NOMO-1 (cell line): ENCODE results near the gene SRBD1.
"Not testable (repeated sequence)": the region's sequence is repeated elsewhere in the genome, so short reads cannot be mapped to it uniquely, and the experiment has no call there.

ENCODE experiments used
- DNase-seq, 2 experiments: peaks; one replicate each; lab custom pipeline; 2025; ENCODE audit not compliant: unreplicated experiment in 2 of 2; lab: John Stamatoyannopoulos, UW

Gene SRBD1

GRCh38 chr2:45436456-45436855 lies 174.6 kb downstream of the SRBD1 start:
- no peak for DNase-seq

DNA sequence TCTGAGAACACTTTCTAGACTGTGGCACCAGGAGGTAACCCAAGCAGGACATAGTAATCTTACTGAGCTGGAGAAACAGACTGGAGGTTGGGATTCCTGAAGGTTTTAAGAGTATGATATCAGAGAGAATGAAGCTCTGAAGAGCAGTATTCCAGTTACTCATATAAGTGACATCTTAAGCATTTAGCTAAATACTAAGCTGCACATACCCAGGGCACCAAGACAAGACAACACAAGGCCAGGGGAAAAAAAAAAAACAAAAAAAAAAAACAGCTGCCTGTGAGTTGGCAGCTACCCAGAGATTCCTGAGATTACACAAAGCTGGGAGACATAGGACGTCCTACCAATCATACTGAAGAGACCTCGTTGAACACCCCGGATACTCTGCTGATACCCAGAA lies 175.8 kb downstream of the SRBD1 start:
- no peak for DNase-seq

DNA sequence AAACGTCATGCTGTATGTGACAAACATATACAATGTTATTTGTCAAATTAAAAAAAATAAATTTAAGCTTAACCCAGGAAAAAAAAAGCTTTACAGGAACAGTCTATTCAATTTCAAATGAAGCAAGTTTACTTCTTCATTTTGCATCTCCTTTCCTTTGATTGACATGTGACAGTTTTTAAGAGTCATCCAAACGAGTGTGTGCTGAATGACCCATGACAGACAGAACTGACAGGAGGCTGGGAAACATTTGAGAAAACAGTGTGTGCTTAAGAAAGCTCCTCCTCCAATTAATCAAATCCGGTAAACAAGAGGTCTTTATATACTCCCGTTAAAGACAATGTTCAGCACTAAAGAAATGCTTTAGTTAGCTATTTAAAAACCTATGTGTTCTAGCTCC lies 177.7 kb downstream of the SRBD1 start:
- no peak for DNase-seq

- DNase-seq: no peak
Observed at GRCh38 chr2:45432406-45432805, 178.7 kb downstream of the SRBD1 start.

DNA sequence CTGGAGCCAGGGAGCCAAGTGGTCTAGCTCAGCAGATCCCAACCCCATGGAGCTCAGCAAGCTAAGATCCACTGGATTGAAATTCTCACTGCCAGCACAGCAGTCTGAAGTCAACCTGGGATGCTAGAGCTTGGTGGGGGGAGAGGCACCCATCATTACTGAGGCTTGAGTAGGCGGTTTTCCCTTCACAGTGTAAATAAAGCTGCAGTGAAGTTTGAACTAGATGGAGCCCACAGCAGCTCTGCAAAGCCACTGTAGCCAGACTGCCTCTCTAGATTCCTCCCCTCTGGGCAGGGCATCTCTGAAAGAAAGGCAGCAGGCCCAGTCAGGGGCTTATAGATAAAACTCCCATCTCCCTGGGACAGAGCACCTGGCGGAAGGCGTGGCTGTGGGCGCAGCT lies 185.0 kb downstream of the SRBD1 start:
- DNase-seq: not testable (repeated sequence)

- DNase-seq: no peak
Observed at GRCh38 chr2:45422921-45423320, 188.1 kb downstream of the SRBD1 start.

DNA sequence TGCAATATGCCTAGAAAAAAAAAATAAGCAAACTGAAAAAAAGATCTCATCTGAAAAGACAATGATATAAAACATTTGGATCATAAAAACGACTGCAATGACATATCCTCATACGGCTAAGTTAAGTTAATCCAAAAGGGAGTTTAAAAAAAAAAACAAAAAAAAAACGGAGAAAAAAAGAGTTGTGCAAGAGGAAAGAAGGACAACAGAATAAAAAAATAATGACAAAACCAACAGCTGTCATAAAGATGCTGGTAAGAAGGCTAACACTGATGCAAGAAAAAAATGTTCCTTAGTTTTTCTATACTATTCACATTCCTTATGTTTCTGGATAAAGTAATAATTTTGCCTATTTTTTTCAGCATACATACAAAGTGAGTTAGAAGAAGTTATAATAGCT lies 192.5 kb downstream of the SRBD1 start:
- no peak for DNase-seq

- DNase-seq: no peak
Observed at GRCh38 chr2:45415534-45416123, 195.4 kb downstream of the SRBD1 start.

DNA sequence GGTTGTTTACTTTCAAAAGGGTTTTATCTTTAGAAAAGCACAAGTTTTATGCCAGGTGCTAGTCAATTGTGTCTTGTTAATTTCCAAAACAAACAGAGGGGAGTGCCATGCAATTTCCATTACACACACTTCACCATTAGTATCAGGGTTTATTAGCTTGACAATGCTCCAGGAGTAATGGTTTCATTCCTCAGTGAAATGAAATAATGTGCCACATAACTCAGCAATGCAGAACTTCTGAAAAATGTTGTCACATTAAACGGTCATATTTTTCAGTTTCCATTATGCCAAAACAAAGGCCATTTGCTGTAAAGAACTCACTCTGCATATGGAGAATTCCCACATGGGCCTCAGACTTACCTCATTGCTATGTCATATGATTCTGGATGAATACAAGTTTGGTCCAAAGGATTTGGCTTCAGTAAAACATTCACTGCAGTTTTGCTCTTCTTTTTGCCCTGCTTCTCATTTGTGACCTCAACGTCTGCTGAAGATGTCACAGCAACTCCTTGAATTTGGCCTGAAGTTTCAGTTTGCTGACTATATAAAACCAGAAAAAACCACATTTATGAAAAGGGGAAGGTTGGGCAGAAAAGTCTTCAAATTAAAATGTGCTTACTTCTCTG lies 198.2 kb downstream of the SRBD1 start:
- DNase-seq: no peak

GRCh38 chr2:45409677-45410076 lies 201.4 kb downstream of the SRBD1 start:
- no peak for DNase-seq

DNA sequence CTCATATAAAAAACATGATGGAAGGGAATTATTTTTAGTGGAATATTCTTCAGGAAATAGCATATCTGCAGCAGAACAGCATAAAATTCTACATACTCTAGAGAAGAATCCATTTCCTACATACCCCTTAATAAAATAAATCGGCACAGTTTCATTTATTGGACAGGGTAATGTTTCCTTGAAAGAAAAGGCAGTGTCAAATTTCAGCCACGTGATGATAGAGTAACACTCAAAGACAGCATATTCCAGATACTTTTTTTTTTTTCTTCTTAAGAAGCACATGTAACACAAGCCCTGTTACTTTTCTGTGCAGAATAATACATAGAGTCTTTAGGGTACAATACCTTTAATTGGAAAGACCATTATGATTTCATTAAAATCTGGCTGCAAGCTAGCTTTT lies 204.4 kb downstream of the SRBD1 start:
- no peak for DNase-seq

- DNase-seq: no peak
Observed at GRCh38 chr2:45404807-45405297, 206.2 kb downstream of the SRBD1 start.

DNA sequence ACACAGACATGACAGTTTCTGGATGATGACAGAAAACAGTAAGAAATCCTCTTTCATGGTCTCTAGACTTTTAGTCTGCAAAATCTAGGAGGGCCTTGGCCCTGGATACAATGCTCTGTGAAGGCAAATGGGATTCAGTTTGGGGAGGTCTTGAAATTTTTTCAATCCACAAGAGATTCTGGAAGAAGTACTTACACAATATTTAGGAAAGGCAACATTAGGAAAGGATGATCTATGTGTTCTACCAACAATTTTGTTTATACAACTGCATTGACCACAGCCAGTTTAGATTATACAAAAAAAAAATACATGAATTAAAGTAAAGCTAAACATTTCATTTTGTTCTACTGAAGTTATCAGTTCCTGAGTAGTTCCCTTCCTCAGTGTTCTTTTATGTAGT lies 208.0 kb downstream of the SRBD1 start:
- DNase-seq: no peak

DNA sequence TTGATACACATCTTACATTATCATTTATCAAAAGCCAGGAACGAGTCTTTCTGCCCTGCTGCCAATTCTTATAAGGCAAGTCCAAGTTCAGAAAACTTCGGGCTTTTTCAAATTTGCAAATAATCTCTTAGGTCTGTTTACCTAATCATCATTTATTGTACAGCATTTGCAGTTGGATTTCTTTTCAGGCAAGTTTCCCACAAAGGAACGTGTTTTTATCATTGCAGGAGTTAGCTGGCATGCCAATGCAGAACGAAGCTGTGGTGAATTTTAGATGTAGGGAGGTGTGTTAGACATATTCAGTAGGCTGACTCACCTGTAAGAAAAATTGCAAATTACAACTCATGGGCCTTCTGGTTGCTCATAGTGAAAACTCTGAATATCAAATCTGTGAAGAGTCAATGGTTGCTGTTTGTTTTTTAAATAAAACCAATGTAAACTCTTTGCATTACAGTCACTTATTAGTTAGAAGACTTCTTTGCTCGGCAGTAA lies 209.6 kb downstream of the SRBD1 start:
- DNase-seq: no peak

- no peak for DNase-seq
Observed at GRCh38 chr2:45399040-45399784, 211.9 kb downstream of the SRBD1 start.

DNA sequence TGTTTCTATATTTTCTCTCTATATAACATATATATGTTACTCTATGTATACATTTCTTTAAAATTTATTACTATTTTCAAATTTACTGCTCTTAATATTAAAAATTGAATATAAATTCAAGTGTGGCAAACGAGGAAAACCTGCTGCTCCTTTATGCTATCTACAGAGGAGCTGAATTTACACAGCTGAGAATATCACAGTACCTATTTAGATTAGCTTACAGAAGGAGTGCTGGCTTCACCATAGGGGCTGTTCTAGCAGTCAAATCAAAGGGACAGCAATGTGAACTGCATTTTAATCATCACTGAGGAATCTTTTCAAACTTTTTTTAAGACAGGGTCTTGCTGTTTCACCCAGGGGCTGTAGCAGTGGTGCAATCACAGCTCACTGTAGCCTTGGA lies 213.8 kb downstream of the SRBD1 start:
- no peak for DNase-seq

- DNase-seq: no peak
Observed at GRCh38 chr2:45396671-45397070, 214.4 kb downstream of the SRBD1 start.

- DNase-seq: no peak
Observed at GRCh38 chr2:45394842-45395241, 216.2 kb downstream of the SRBD1 start.

GRCh38 chr2:45394216-45394615 lies 216.9 kb downstream of the SRBD1 start:
- DNase-seq: no peak

DNA sequence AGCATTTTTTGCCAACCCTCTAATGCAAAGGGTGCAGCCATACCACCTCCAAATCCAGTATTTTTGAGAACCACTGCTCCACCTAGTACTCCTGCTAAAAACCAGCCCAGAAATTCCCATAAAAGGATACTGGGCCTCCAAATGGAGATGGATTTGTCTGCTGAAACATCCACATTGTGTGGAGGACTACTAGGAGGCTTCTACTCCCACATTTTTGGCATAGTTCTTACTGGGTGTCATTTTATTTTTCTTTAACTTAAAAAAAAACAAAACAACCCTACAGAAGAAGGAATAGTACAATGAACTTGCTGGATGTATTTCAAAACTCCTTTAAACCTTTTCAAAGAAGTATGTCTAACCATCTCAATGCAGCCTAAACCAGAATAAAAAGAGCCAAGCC lies 219.2 kb downstream of the SRBD1 start:
- DNase-seq: no peak

- no peak for DNase-seq
Observed at GRCh38 chr2:45390861-45391260, 220.2 kb downstream of the SRBD1 start.

- no peak for DNase-seq
Observed at GRCh38 chr2:45390441-45390840, 220.6 kb downstream of the SRBD1 start.
